GM12864 (cell line): ENCODE measurements around the gene SIAH1.

ENCODE experiments used
- DNase-seq: peaks from one replicate; pipeline ENCODE4 v3.0.0-alpha.2; 2011; ENCODE audit warnings: low read depth
- H3K4me3 ChIP-seq: 2 replicates; pipeline ENCODE4 v1.5.1; 2011; ENCODE audit warnings: mild to moderate bottlenecking, low read depth, low read length, control low read depth
- CTCF ChIP-seq: IDR thresholded peaks from 2 replicates; pipeline ENCODE4 v1.5.1; 2011; ENCODE audit warnings: low read depth, mild to moderate bottlenecking, moderate library complexity, low read length, control low read depth, inconsistent platforms; ENCODE audit errors: missing control alignments

The SIAH1 gene

GRCh38 chr16:48310908-48311641 is 74.1 kb downstream of the SIAH1 start:
- no peak overlapping the region for H3K4me3 ChIP-seq
- no peak for TF ChIP-seq CTCF
- no peak for DNase-seq
